Measurements from ENCODE around the gene TYSND1. TPM values are rescaled to one million over a fixed set of nuclear protein-coding genes. Genes with fewer than 3 reads are reported as not detected.

The TYSND1 gene
- total RNA-seq, 1 donor from 2014 or later, result 6.6 TPM

- DNase-seq, result no peak
- ATAC-seq, result no peak
- intact Hi-C loops (cut with micrococcal nuclease), result no loop called here
These were observed 54.1 kb downstream of the TYSND1 start for GRCh38 chr10:70092389-70092718.

- no peak for DNase-seq
- intact Hi-C loops (cut with micrococcal nuclease), result no loop called here
- no peak for ATAC-seq
These were observed 55.5 kb downstream of the TYSND1 start for GRCh38 chr10:70090951-70091350.

GRCh38 chr10:70090013-70090412 is 56.5 kb downstream of the TYSND1 start:
- no peak for ATAC-seq
- intact Hi-C loops (cut with micrococcal nuclease), result no loop called here
- DNase-seq, result no peak

- no peak for ATAC-seq
These were observed 58.2 kb downstream of the TYSND1 start for GRCh38 chr10:70088308-70088698.

More at GRCh38 chr10:70088308-70088698, 58.2 kb downstream of the TYSND1 start:
- intact Hi-C loops (cut with micrococcal nuclease), result no loop called here
- DNase-seq, result no peak

Other genes starting within 250 kb of the TYSND1 start
- 15.2 TPM for gene MACROH2A2, start 93.9 kb downstream of the TYSND1 start, total RNA-seq
- gene AIFM2, start 13.9 kb downstream of the TYSND1 start, total RNA-seq, result 16.3 TPM
- gene SAR1A, start 23.8 kb upstream of the TYSND1 start, total RNA-seq, result 88.1 TPM
- 106 TPM for gene PPA1, start 86.7 kb upstream of the TYSND1 start, total RNA-seq
- 0.02 TPM for gene NPFFR1, start 137.3 kb upstream of the TYSND1 start, total RNA-seq
- gene LRRC20, start 235.9 kb upstream of the TYSND1 start, total RNA-seq, result 60.9 TPM

Data from left ventricle myocardium superior (tissue), 1 donor.